HG03175 (cell line): Measurements from ENCODE around the gene CTDP1.

Source experiments
- ATAC-seq: cut with Tn5 transposase; IDR thresholded peaks from one replicate; pipeline ENCODE4 v1.9.1; 2021; ENCODE audit warnings: mild to moderate bottlenecking, moderate library complexity; ENCODE audit not compliant: unreplicated experiment

The CTDP1 gene

DNA sequence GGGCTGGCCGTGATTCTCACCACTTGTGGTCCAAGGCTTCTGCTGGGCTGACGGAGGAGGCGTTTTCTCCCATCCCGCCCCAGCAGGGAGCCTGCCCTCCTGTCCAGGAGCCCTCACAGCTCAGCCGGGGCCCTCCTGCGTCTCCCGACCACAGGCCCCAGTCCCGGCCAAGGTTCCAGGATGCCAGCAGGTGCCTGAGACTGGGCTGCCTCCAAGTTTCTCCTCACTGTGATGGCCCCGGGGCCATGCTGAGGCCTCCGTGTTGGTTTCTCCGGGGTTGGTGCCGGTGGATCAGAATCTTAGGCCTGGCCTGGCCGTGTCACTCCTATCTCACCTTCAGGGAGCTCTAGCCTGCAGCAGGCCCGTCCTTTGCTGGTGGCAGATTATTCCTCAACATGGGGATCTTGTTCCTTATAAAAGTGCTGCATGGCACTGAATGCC lies 124.0 kb downstream of the CTDP1 start:
- no peak for ATAC-seq
